GM12872 (cell line): ENCODE results near the gene COL9A3.
A peak's percentile ranks its signal among the peaks of the same experiment; 100 is the strongest.

Experiments used
- CTCF ChIP-seq: IDR thresholded peaks from 3 replicates; pipeline ENCODE4 v1.5.1; 2011; ENCODE audit warnings: low read depth, mild to moderate bottlenecking, low read length, moderate library complexity; ENCODE audit not compliant: insufficient read depth

COL9A3 gene

GRCh38 chr20:62820962-62821725 lies 4.3 kb downstream of the COL9A3 start:
- no peak for TF ChIP-seq CTCF

GRCh38 chr20:62821726-62822210 lies 4.9 kb downstream of the COL9A3 start:
- no peak for TF ChIP-seq CTCF

GRCh38 chr20:62822239-62822787 lies 5.5 kb downstream of the COL9A3 start:
- no peak for TF ChIP-seq CTCF

GRCh38 chr20:62822788-62823651 lies 6.2 kb downstream of the COL9A3 start:
- peak; percentile 56; the same call in 2 of the 3 replicates for TF ChIP-seq CTCF

GRCh38 chr20:62823688-62824475 lies 7.0 kb downstream of the COL9A3 start:
- TF ChIP-seq CTCF, result no peak

- no peak for TF ChIP-seq CTCF
These were observed 7.9 kb downstream of the COL9A3 start for GRCh38 chr20:62824476-62825332.
